Body of pancreas (tissue), 4 donors: ENCODE results near the gene MAPK8.

Experiments used
- POLR2A ChIP-seq, 3 donors: fragments of 450-650 bp; IDR thresholded peaks; one replicate each; pipeline ENCODE4 v1.6.1; 2016; ENCODE audit warnings: antibody characterized with exemption in 3 of 3, mild to moderate bottlenecking in 2 of 3
- TF ChIP-seq, protein P1 (sequence below), 7 experiments: fragments of 450-650 bp in 4 of 7; fragments of 200-600 bp in 3 of 7; sonication (generic) in 3 of 7; IDR thresholded peaks; one replicate each; pipeline ENCODE4 v1.5.1; 2016 to 2019; ENCODE audit warnings: antibody characterized with exemption in 7 of 7

DNA sequence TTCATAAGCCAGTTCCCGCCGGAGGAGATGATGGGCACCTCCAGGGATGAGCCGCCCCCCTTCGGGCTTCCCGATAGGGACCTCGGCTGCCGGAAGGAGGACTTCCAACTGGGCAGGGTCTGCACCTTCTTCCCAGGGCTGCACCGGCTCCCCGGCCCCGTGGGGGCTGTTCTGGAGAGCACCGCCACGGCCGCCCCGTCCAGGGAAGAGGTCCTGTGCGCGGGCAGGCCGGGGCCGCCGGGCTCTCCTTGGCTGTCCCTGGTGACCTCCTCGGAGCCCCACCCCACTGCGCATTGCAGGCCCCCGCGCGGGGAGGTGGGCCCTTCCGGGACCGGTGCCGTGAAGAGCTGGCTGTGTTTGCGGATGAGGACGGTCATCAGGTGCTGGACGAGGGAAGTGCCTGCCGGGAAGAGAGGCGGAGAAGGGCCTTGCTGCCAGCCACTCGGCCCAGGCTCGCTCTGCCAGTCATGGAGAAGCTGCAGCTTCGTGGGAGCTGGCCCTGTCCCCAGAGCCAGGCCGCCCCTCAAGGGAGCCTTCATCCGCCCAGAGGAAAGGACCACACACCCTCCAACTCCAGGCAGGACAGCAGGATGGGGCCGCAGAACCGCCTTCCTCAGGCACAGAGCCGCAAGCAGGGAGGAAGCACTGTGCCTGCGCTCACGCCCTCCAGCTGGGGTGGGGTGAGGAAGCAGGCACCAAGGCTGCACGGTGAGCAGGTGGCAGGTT lies 144.4 kb downstream of the MAPK8 start:
- TF ChIP-seq, protein P1, sequence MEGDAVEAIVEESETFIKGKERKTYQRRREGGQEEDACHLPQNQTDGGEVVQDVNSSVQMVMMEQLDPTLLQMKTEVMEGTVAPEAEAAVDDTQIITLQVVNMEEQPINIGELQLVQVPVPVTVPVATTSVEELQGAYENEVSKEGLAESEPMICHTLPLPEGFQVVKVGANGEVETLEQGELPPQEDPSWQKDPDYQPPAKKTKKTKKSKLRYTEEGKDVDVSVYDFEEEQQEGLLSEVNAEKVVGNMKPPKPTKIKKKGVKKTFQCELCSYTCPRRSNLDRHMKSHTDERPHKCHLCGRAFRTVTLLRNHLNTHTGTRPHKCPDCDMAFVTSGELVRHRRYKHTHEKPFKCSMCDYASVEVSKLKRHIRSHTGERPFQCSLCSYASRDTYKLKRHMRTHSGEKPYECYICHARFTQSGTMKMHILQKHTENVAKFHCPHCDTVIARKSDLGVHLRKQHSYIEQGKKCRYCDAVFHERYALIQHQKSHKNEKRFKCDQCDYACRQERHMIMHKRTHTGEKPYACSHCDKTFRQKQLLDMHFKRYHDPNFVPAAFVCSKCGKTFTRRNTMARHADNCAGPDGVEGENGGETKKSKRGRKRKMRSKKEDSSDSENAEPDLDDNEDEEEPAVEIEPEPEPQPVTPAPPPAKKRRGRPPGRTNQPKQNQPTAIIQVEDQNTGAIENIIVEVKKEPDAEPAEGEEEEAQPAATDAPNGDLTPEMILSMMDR (IDR thresholded peaks at IDR 0.05): no peak
- TF ChIP-seq POLR2A (IDR thresholded peaks at IDR 0.05): no peak
